PC-9 (cell line): ENCODE measurements around the gene TRIM38.

Source experiments
- CTCF ChIP-seq: fragments of 200-600 bp; sonication (generic); conservative IDR thresholded peaks from 2 replicates; pipeline ENCODE4 v1.6.1; 2017; ENCODE audit warnings: mixed run types, antibody characterized with exemption, mild to moderate bottlenecking, moderate library complexity
- EZH2 ChIP-seq: fragments of 200-600 bp; sonication (generic); IDR thresholded peaks from 2 replicates; pipeline ENCODE4 v1.8.0; 2017; ENCODE audit warnings: antibody characterized with exemption, low read depth

DNA sequence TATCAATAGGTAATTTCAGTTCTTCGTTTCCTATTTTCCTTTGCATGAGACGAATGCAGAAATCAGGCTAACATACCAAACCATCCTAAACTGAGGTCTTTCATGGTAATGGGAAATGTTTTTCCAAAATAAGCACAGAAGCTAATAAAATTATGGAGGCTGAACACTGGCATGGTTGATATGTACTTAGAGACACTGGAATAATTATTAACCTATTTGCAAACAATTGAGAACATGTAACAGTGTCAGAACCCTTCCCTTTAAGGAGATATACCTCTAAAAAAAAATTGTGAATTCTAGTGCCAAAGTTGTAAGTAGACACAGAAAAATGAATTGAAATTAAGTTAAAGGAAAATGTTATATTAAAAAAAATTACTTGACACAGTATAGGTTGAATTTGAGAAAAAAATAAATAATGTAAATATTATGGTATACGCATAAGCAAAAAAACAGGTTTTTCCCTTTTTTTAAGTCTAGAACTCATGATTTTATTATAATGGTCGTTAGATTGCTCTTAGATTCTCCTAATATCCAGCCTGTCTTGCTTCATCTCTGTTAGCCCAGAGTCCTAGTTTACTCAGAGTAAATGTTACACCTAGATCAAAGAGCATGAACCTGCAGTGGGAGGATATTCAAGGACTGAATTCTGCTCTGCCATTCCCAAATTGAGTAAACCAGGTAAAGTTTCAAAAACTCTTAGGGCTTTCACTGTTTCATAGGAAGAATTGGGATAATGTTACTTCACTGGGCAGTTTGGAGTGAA, 33.9 kb upstream of the TRIM38 start:
- TF ChIP-seq EZH2 (no peak), CTCF (no peak)
